IPS DF 19.7 (cell line): Measurements from ENCODE around the gene DEFB121.

Experiments used
- DNase-seq: peaks from one replicate; pipeline ENCODE4 v3.0.0-alpha.2; 2013; ENCODE audit warnings: low read depth, low spot score

The DEFB121 gene

GRCh38 chr20:31363295-31363694 lies 42.7 kb downstream of the DEFB121 start:
- DNase-seq: no peak

- DNase-seq: no peak
Observed at GRCh38 chr20:31355981-31356380, 50.0 kb downstream of the DEFB121 start.
